Panc1 (cell line): ENCODE measurements around the gene PLCE1. TPM values are rescaled to one million over a fixed set of nuclear protein-coding genes. Genes with fewer than 3 reads are reported as not detected.

ENCODE experiments used
- ATAC-seq: fragments of 200-7000 bp; cut with Tn5 transposase; 2 replicates; pipeline ENCODE4 v1.9.1; 2020; ENCODE audit warnings: mild to moderate bottlenecking, moderate library complexity
- BruUV-seq: library from RNA; stranded (reverse); fragments of 400-500 nt; replicated peaks from 2 replicates; lab custom pipeline; 2021; lab: Mats Ljungman, UMichigan
- CTCF ChIA-PET: fragments of 300-600 bp; sonication (Branson Sonifier 250); formaldehyde crosslinking; loops from one replicate; lab custom pipeline; 2022; ENCODE audit warnings: antibody characterized with exemption; lab: Charles Lee
- POLR2A ChIA-PET: fragments of 300-600 bp; sonication (Branson Sonifier 250); formaldehyde crosslinking; loops from one replicate; lab custom pipeline; 2022; ENCODE audit warnings: antibody characterized with exemption; lab: Charles Lee
- DNase-seq: peaks from one replicate; pipeline ENCODE4 v3.0.0-alpha.2; 2010; ENCODE audit warnings: low read depth, low spot score
- H3K27ac ChIP-seq: 2 replicates; pipeline ENCODE4 v1.5.1; 2011; ENCODE audit warnings: mild to moderate bottlenecking, low read length, inconsistent platforms
- H3K27me3 ChIP-seq: fragments of 200-500 bp; sonication (Bioruptor generic); 2 replicates; pipeline ENCODE4 v1.6.0; 2014; ENCODE audit warnings: low read length, inconsistent platforms; ENCODE audit not compliant: control insufficient read depth, insufficient read depth
- H3K36me3 ChIP-seq: fragments of 200-500 bp; sonication (Bioruptor generic); 2 replicates; pipeline ENCODE4 v1.5.1; 2014; ENCODE audit warnings: inconsistent platforms, mild to moderate bottlenecking, low read length, moderate library complexity; ENCODE audit not compliant: control insufficient read depth, insufficient read depth
- H3K4me1 ChIP-seq: 2 replicates; pipeline ENCODE4 v1.5.1; 2011; ENCODE audit warnings: inconsistent platforms, mild to moderate bottlenecking, low read length, moderate library complexity; ENCODE audit not compliant: control insufficient read depth, insufficient read depth
- H3K4me3 ChIP-seq, 2 experiments: 2 replicates each; pipeline ENCODE4 v1.5.1; 2011 to 2012; ENCODE audit warnings: low read depth in 2 of 2, low read length in 2 of 2, mild to moderate bottlenecking in 2 of 2, inconsistent platforms in 1 of 2, moderate library complexity in 1 of 2
- H3K9me3 ChIP-seq: fragments of 200-500 bp; sonication (Bioruptor generic); 2 replicates; pipeline ENCODE4 v1.5.1; 2014; ENCODE audit warnings: low read depth, mild to moderate bottlenecking, inconsistent platforms, low read length, moderate library complexity; ENCODE audit not compliant: control insufficient read depth, insufficient read depth
- POLR2AphosphoS5 ChIP-seq: IDR thresholded peaks from 2 replicates; pipeline ENCODE4 v1.6.1; 2012; ENCODE audit warnings: mild to moderate bottlenecking, low read depth, low read length, moderate library complexity
- REST ChIP-seq, 2 experiments: IDR thresholded peaks; 2 replicates each; pipeline ENCODE4 v1.6.1; 2011 to 2012; ENCODE audit warnings: low read depth in 2 of 2, control low read depth in 1 of 2, low read length in 1 of 2, mild to moderate bottlenecking in 1 of 2, moderate library complexity in 1 of 2; ENCODE audit not compliant: insufficient read depth in 1 of 2
- SIN3A ChIP-seq: IDR thresholded peaks from 2 replicates; pipeline ENCODE4 v1.6.1; 2012; ENCODE audit warnings: low read depth, mild to moderate bottlenecking, low read length, moderate library complexity, borderline replicate concordance; ENCODE audit not compliant: insufficient read depth
- TCF7L2 ChIP-seq: IDR thresholded peaks from 2 replicates; pipeline ENCODE4 v1.6.1; 2011; ENCODE audit warnings: mild to moderate bottlenecking, low read depth, low read length, inconsistent platforms
- in situ Hi-C: cut with HindIII; loops from 2 replicates; pipeline ENCODE4 v1.10.0; 2016; ENCODE audit warnings: low sequenced_read_pairs, low pct_unique_long_range_greater_than_20kb
- intact Hi-C: fragments of 100-400 bp; cut with micrococcal nuclease; formaldehyde crosslinking; loops from one replicate; pipeline ENCODE4 v1.10.0; 2022; ENCODE audit not compliant: unreplicated experiment
- total RNA-seq: library from RNA; stranded (reverse); gene quantifications from one replicate; pipeline ENCODE4 v1.2.1, GENCODE V29; 2021; ENCODE audit not compliant: unreplicated experiment
- TF ChIP-seq, protein P1 (sequence below): fragments of 450-650 bp; IDR thresholded peaks from 2 replicates; pipeline ENCODE4 v1.5.1; 2017; ENCODE audit warnings: mild to moderate bottlenecking

Gene PLCE1
- total RNA-seq, 1 experiment from 2014 or later = 39.7 TPM

GRCh38 chr10:93991114-93991513 lies 2.6 kb upstream of the PLCE1 start:
- no peaks in the 10 kb centered on the region for H3K27me3 ChIP-seq
- ATAC-seq (no peak), DNase-seq (no peak)
- TF ChIP-seq TCF7L2 (no peak), POLR2AphosphoS5 (no peak), REST (IDR thresholded peaks at IDR 0.05; ENCODE audit: insufficient read depth in 1 of 2, low read depth in 2 of 2, low read length in 1 of 2) (no peak), SIN3A (no peak)
- TF ChIP-seq, protein P1, sequence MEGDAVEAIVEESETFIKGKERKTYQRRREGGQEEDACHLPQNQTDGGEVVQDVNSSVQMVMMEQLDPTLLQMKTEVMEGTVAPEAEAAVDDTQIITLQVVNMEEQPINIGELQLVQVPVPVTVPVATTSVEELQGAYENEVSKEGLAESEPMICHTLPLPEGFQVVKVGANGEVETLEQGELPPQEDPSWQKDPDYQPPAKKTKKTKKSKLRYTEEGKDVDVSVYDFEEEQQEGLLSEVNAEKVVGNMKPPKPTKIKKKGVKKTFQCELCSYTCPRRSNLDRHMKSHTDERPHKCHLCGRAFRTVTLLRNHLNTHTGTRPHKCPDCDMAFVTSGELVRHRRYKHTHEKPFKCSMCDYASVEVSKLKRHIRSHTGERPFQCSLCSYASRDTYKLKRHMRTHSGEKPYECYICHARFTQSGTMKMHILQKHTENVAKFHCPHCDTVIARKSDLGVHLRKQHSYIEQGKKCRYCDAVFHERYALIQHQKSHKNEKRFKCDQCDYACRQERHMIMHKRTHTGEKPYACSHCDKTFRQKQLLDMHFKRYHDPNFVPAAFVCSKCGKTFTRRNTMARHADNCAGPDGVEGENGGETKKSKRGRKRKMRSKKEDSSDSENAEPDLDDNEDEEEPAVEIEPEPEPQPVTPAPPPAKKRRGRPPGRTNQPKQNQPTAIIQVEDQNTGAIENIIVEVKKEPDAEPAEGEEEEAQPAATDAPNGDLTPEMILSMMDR = no peak
- peaks cover 2% of the 10 kb centered on the region; the same call in 1 of the 2 replicates for H3K9me3 ChIP-seq
- peaks cover 45% of the 10 kb centered on the region for H3K4me1 ChIP-seq
- ChIA-PET CTCF (interaction anchor here (0.6 kb wide), 1 partner anchor 12 kb away, joined by 3 read pairs; no protein-coding TSS in a partner anchor), POLR2A (interaction anchor here (0.6 kb wide), 1 partner anchor 50 kb away, joined by 3 read pairs; no protein-coding TSS in a partner anchor)
- H3K4me3 ChIP-seq = no peak overlapping the region
- no TSS peak for BruUV-seq
- peak overlapping the region; percentile 97 for H3K27ac ChIP-seq
- in situ Hi-C loops (no loop called here), intact Hi-C loops (loop anchor here (10.0 kb wide), 1 partner anchor 334 kb away; no protein-coding TSS in a partner anchor)
- H3K36me3 ChIP-seq = no peaks in the 10 kb centered on the region

- Histone ChIP-seq H3K4me1 (peaks cover 52% of the 10 kb centered on the region), H3K27ac (peak overlapping the region; percentile 97), H3K4me3 (peak overlapping the region; percentile 4 to 32; a peak in 3 of 4 replicates), H3K27me3 (no peaks in the 10 kb centered on the region), H3K36me3 (no peaks in the 10 kb centered on the region), H3K9me3 (peaks cover 2% of the 10 kb centered on the region; the same call in 1 of the 2 replicates)
- ChIA-PET POLR2A (interaction anchor here (0.6 kb wide), 1 partner anchor 50 kb away, joined by 3 read pairs; no protein-coding TSS in a partner anchor), CTCF (interaction anchor here (0.5 to 1.1 kb wide), 4 partner anchors 9 to 246 kb away, joined by 3 to 15 read pairs (median 4); no protein-coding TSS in a partner anchor)
- no TSS peak for BruUV-seq
- intact Hi-C loops (loop anchor here (2.0 to 10.0 kb wide), 2 partner anchors 75 to 333 kb away; no protein-coding TSS in a partner anchor), in situ Hi-C loops (no loop called here)
- TF ChIP-seq REST (IDR thresholded peaks at IDR 0.05; ENCODE audit: insufficient read depth in 1 of 2, low read depth in 2 of 2, low read length in 1 of 2) = no peak
- TF ChIP-seq POLR2AphosphoS5 = peak; percentile 41
- peak; percentile 31; the same call in 1 of the 2 replicates for TF ChIP-seq TCF7L2
- TF ChIP-seq SIN3A = no peak
- TF ChIP-seq, protein P1 = no peak
- DNase-seq = no peak
- ATAC-seq = peak; percentile 76
Measured at GRCh38 chr10:93991596-93992284, 2.0 kb upstream of the PLCE1 start.
